GM21717 (cell line): ENCODE measurements around the gene NEUROD2.

ENCODE experiments used
- ATAC-seq: cut with Tn5 transposase; IDR thresholded peaks from one replicate; pipeline ENCODE4 v1.9.1; 2021; ENCODE audit warnings: mild to moderate bottlenecking, moderate library complexity; ENCODE audit not compliant: unreplicated experiment

The NEUROD2 gene

DNA sequence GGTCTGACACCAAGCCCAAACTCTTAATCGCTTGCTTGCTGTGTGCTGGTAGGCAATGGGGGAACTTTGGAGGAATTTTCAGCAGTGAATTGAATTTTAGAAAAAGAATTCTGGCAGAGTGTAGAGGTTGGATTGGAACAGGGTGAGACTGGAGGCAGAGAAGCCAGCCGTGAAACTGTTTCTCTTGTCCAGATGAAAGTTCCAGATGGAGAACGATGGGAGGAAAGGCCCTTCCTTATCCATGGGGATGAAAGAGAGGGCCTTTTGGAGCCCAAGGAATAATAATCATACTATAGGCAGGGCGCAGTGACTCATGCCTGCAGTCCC lies 26.0 kb downstream of the NEUROD2 start:
- ATAC-seq: no peak

DNA sequence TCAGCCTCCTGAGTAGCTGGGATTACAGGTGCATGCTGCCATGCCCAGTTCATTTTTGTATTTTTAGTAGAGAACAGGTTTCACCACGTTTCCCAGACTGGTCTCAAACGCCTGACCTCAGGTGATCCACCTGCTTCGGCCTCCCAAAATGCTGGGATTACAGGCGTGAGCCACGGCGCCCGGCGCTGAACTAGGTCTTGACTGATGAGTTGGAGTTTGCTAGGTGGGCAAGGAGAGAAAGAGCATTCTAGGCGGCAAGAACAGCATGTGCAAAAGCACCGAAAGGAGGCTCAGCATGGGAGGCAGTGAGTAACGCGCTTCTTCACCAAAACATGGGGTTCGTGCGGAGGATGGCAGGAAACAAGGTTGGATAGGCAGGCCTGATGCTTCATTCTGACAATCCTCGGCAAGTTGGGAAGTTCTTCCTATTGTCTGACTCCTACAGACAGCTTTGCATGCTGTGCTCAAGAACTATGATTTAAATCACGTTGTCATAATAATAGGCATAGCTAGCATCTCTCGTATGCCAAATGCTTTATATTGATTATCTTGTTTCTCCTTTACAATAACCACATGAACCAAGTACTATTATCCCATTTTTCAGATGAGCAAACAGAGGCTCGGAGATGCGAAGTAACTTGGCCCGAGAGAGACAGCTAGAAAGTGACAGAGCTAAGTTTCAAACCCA lies 26.5 kb downstream of the NEUROD2 start:
- ATAC-seq: no peak

DNA sequence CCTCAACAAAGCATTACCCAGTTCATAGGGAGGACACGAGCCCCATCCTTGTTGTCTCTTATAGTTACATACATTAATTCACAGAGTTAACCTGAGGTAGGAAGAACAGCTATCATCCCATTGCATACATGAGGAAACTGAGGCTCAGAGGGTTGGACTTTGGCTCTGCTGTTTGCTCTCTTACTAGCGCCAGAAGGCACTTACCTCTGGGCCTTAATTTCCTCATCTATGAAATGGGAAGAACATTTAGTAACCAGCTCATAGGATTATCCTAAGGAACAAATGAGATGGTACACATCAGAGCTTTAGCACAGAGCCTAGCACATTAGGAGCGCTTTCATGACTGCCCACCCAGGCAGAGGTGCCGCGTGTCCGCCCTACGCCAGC lies 27.6 kb downstream of the NEUROD2 start:
- ATAC-seq: no peak

- ATAC-seq: no peak
Measured at GRCh38 chr17:39579318-39580081, 28.2 kb downstream of the NEUROD2 start.

- no peak for ATAC-seq
Measured at GRCh38 chr17:39578272-39578671, 29.4 kb downstream of the NEUROD2 start.

GRCh38 chr17:39576187-39576586 lies 31.5 kb downstream of the NEUROD2 start:
- no peak for ATAC-seq

- ATAC-seq: no peak
Measured at GRCh38 chr17:39573447-39574298, 34.0 kb downstream of the NEUROD2 start.

GRCh38 chr17:39572121-39572520 lies 35.6 kb downstream of the NEUROD2 start:
- ATAC-seq: no peak

- ATAC-seq: no peak
Measured at GRCh38 chr17:39569126-39569525, 38.6 kb downstream of the NEUROD2 start.

- no peak for ATAC-seq
Measured at GRCh38 chr17:39568702-39569101, 39.0 kb downstream of the NEUROD2 start.

GRCh38 chr17:39566094-39566850 lies 41.4 kb downstream of the NEUROD2 start:
- ATAC-seq: no peak

- no peak for ATAC-seq
Measured at GRCh38 chr17:39564211-39564848, 43.4 kb downstream of the NEUROD2 start.

DNA sequence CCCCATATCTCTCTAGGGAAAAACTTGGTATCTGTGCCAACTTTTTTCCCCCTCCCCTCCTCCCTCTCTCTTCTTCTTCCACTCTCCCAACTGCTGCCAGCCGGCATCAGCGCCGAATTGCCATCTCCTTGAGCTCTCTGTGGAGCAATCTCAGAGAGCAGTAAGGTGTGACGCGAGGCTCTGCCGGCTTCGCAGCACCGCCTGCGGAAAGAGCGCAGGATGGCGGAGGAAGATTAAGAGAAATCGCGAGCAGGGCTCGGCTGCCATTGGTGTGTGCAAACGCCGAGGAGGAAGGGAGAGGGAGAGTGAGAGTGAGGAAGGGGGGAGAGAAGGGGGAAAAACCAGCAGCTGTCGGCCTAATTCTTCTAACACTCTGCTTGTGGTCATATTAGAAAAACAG lies 44.2 kb downstream of the NEUROD2 start:
- no peak for ATAC-seq

- no peak for ATAC-seq
Measured at GRCh38 chr17:39562976-39563375, 44.7 kb downstream of the NEUROD2 start.

DNA sequence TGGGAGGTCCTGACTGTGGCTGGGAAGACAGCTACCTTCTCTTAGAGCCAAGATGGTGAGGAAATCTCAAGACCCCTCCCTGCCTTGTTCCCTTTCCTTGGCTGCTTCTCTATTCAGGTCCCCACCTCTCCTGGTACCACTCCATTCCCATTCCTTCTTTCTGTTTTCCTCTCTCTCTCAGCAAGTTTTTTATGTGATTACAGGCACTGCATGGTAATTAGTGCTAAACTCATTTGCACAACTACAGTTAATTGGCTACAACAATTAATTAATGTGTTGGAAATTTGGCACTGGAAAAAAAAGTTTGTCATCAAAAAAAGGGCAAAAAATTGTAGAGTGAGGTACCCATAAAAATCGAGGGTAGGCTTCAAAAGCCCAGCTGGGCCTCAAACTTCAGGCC lies 45.3 kb downstream of the NEUROD2 start:
- no peak for ATAC-seq

DNA sequence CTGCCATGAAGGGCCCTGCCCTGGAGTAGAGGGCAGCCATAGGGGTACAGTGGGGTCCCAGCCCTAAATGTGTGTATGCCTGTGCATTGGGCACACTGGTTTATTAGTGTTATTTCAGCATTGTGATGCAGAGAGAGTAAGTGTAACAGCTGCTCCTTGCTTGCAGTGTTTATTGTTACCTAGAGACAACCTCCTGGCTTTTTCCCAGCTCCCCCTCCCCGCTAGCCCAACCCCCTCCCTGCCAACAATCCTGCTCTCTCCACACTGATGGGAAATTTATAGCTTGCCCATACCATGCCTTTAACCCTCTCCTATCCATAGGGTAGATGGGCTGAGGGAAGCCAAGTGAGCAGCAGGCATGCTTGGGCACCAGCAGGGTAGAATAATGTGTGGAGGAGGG lies 51.3 kb downstream of the NEUROD2 start:
- ATAC-seq: no peak

DNA sequence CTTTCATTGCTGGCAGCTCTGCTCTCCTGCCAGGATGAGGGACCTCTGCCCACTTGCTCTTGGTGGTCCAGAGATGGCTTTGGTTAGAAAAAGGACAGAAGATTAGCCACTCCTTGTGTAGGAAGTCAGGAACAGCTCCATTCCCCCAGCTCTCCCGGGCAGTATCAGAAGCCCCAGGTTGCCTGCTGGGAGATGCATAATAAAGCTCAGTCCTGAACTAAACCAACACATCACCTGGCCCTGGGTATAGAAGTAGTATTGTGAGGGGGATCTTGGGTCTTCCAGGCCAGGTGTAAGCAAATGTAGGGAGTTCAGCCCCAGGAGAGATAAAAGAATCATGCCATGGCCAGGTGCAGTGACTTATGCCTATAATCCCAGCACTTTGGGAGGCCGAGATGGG lies 52.4 kb downstream of the NEUROD2 start:
- no peak for ATAC-seq
